Fibroblast of lung (primary cell): ENCODE results near the gene SPATA31D4. TPM values are rescaled to one million over a fixed set of nuclear protein-coding genes. Genes with fewer than 3 reads are reported as not detected.

Source experiments
- DNase-seq, 2 donors: peaks; one replicate each; pipeline versions ENCODE4 v3.0.0 to v3.0.0-alpha.2; 2010; ENCODE audit warnings: low read depth in 2 of 2
- H2AFZ ChIP-seq: 2 replicates; pipeline ENCODE4 v1.5.1; 2012; ENCODE audit warnings: low read length, control low read depth, inconsistent platforms
- H3K27ac ChIP-seq: 2 replicates; pipeline ENCODE4 v1.5.1; 2011; ENCODE audit warnings: low read length, control low read depth; ENCODE audit not compliant: insufficient read depth
- H3K27me3 ChIP-seq: 2 replicates; pipeline ENCODE4 v1.5.1; 2011; ENCODE audit warnings: mild to moderate bottlenecking, low read length; ENCODE audit not compliant: control insufficient read depth, insufficient read depth
- H3K36me3 ChIP-seq: 2 replicates; pipeline ENCODE4 v1.5.1; 2011; ENCODE audit warnings: low read length; ENCODE audit not compliant: control insufficient read depth, insufficient read depth
- H3K4me1 ChIP-seq: 2 replicates; pipeline ENCODE4 v1.5.1; 2011; ENCODE audit warnings: low read length; ENCODE audit not compliant: control insufficient read depth, insufficient read depth; ENCODE audit errors: extremely low read depth
- H3K4me2 ChIP-seq: 2 replicates; pipeline ENCODE4 v1.5.1; 2011; ENCODE audit warnings: low read length, control low read depth; ENCODE audit not compliant: insufficient read depth; ENCODE audit errors: extremely low read depth
- H3K4me3 ChIP-seq, 4 experiments: fragments of 200-600 bp in 1 of 4; sonication (generic) in 1 of 4; replicated peaks in 1 of 4; 2 replicates each; pipeline ENCODE4 v1.5.1; 2011 to 2016; ENCODE audit warnings: low read length in 4 of 4, low read depth in 3 of 4, mild to moderate bottlenecking in 3 of 4, control low read depth in 2 of 4, inconsistent platforms in 1 of 4, mixed read lengths in 1 of 4; ENCODE audit not compliant: insufficient read depth in 1 of 4; ENCODE audit errors: control extremely low read depth in 1 of 4
- H3K79me2 ChIP-seq: 2 replicates; pipeline ENCODE4 v1.5.1; 2012; ENCODE audit warnings: mild to moderate bottlenecking, low read length, inconsistent platforms; ENCODE audit not compliant: control insufficient read depth, insufficient read depth
- H3K9ac ChIP-seq: 2 replicates; pipeline ENCODE4 v1.5.1; 2011; ENCODE audit warnings: mild to moderate bottlenecking, low read length, control low read depth; ENCODE audit not compliant: insufficient read depth
- H3K9me3 ChIP-seq: 2 replicates; pipeline ENCODE4 v1.5.1; 2012; ENCODE audit warnings: low read depth, low read length; ENCODE audit not compliant: control insufficient read depth, insufficient read depth
- H4K20me1 ChIP-seq: 2 replicates; pipeline ENCODE4 v1.5.1; 2011; ENCODE audit warnings: low read length; ENCODE audit not compliant: control insufficient read depth, insufficient read depth; ENCODE audit errors: extremely low read depth
- EZH2 ChIP-seq: IDR thresholded peaks from 2 replicates; pipeline ENCODE4 v1.5.1; 2012; ENCODE audit warnings: low read length, control low read depth, mild to moderate bottlenecking; ENCODE audit errors: missing control alignments
- polyA plus RNA-seq, 2 donors: library from polyadenylated mRNA; depleted of rRNA in 1 of 2; stranded (reverse) in 1 of 2; unstranded in 1 of 2; fragments of >200 nt; gene quantifications; 2 replicates each; pipeline ENCODE4 v1.2.1, GENCODE V29; 2011 to 2012; ENCODE audit warnings: missing spikeins in 1 of 2
- total RNA-seq: library from RNA; depleted of rRNA; stranded (reverse); fragments of >200 nt; gene quantifications from 2 replicates; pipeline ENCODE4 v1.2.1, GENCODE V29; 2014
- TF ChIP-seq, protein P1 (sequence below), 2 donors: IDR thresholded peaks in 1 of 2; conservative IDR thresholded peaks in 1 of 2; 1 replicate in 1 of 2; 2 replicates in 1 of 2; pipeline ENCODE4 v1.5.1; 2011 to 2012; ENCODE audit warnings: low read length in 2 of 2, control low read depth in 1 of 2, inconsistent platforms in 1 of 2, low read depth in 1 of 2, mild to moderate bottlenecking in 1 of 2

The SPATA31D4 gene
- total and polyA plus RNA-seq, 2 donors (not counting 1 experiment from before 2014, with no cell fraction given): not detected

DNA sequence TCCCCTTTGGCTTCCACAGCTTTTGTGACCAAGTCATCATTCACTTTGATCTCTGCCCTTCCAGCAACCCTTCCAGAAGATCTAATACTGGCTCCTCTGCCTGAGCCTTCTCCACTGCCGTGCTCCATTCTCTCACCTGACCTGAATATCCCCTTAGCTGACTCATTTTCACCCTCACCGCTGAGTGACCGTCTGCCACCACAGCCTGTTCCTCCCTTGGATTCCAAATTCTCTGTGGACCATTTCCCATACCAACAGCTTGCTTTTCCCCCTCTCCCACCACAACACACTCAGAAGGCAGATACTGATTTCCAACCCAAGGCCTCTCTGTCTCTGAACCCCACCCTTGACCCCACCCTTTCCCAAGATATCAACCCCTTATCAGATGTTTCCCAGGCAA lies 39.8 kb downstream of the SPATA31D4 start:
- DNase-seq: no peak
- H3K4me2 ChIP-seq: no peak overlapping the region
- no peak for TF ChIP-seq EZH2
- TF ChIP-seq, protein P1, sequence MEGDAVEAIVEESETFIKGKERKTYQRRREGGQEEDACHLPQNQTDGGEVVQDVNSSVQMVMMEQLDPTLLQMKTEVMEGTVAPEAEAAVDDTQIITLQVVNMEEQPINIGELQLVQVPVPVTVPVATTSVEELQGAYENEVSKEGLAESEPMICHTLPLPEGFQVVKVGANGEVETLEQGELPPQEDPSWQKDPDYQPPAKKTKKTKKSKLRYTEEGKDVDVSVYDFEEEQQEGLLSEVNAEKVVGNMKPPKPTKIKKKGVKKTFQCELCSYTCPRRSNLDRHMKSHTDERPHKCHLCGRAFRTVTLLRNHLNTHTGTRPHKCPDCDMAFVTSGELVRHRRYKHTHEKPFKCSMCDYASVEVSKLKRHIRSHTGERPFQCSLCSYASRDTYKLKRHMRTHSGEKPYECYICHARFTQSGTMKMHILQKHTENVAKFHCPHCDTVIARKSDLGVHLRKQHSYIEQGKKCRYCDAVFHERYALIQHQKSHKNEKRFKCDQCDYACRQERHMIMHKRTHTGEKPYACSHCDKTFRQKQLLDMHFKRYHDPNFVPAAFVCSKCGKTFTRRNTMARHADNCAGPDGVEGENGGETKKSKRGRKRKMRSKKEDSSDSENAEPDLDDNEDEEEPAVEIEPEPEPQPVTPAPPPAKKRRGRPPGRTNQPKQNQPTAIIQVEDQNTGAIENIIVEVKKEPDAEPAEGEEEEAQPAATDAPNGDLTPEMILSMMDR (conservative IDR thresholded peaks at IDR 0.05 in 1 of 2, IDR thresholded peaks at IDR 0.05 in 1 of 2; ENCODE audit: low read depth in 1 of 2, low read length in 2 of 2): no peak

DNA sequence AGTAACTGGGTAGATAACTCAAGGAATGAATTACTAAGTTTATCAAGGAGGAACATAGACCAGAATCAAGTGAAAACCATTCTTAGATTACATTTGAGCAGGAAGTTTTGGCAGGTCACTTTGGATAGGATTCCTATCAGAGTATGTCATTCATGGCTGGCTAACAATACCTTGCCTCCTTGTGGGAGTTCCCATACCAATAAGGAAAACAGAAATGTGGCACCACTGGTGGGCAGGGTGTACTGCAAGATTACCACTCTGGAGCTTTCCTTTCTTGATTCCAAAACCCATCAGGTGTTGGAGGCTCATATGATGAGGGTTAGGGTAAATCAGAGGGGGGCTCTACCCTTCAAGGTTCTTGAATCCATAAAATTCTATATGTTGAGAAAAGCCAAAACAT lies 41.7 kb downstream of the SPATA31D4 start:
- H3K4me2 ChIP-seq: no peak overlapping the region
- no peak overlapping the region for H3K27ac ChIP-seq
- no peaks in the 10 kb centered on the region for H3K79me2 ChIP-seq
- no peaks in the 10 kb centered on the region for H3K9me3 ChIP-seq
- no peak overlapping the region for H2AFZ ChIP-seq
- peak in 1 of 2 donors; percentile 48 for DNase-seq
- H3K27me3 ChIP-seq: no peaks in the 10 kb centered on the region
- no peaks in the 10 kb centered on the region for H3K36me3 ChIP-seq
- TF ChIP-seq, protein P1 (conservative IDR thresholded peaks at IDR 0.05 in 1 of 2, IDR thresholded peaks at IDR 0.05 in 1 of 2; ENCODE audit: low read depth in 1 of 2, low read length in 2 of 2): no peak
- TF ChIP-seq EZH2: no peak
- H3K9ac ChIP-seq: no peak overlapping the region
- H3K4me3 ChIP-seq: no peak overlapping the region
- no peaks in the 10 kb centered on the region for H3K4me1 ChIP-seq
- no peaks in the 10 kb centered on the region for H4K20me1 ChIP-seq

More for the DNA sequence above, 39.8 kb downstream of the SPATA31D4 start:
- Histone ChIP-seq H3K4me1 (no peaks in the 10 kb centered on the region), H2AFZ (no peak overlapping the region), H3K9ac (no peak overlapping the region), H3K4me3 (no peak overlapping the region), H3K36me3 (no peaks in the 10 kb centered on the region), H3K79me2 (no peaks in the 10 kb centered on the region), H3K27me3 (no peaks in the 10 kb centered on the region), H3K9me3 (no peaks in the 10 kb centered on the region), H3K27ac (no peak overlapping the region), H4K20me1 (no peaks in the 10 kb centered on the region)

DNA sequence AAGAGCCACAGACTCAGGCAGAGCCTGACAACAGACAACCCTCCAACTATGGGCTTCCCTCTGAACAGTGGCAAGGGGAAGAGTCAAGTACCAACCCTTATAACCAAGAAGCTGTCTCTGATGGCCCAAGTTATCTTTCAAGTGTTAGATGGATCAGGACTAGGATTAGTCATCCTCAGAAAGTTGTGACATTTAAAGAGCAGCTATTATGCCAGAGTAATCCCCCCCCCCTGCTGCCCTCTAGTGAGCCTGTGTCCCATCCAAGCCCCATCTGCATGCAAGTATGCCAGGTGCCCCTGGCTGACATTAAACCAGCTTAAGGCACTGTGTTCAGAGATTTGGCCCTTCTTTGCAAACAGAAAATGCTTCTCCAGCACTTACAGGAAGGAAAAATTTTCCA lies 43.5 kb downstream of the SPATA31D4 start:
- Histone ChIP-seq H3K9ac (no peak overlapping the region), H3K4me1 (no peaks in the 10 kb centered on the region), H3K27me3 (no peaks in the 10 kb centered on the region), H2AFZ (no peak overlapping the region), H3K4me3 (no peak overlapping the region), H3K27ac (no peak overlapping the region), H4K20me1 (no peaks in the 10 kb centered on the region), H3K9me3 (no peaks in the 10 kb centered on the region), H3K79me2 (no peaks in the 10 kb centered on the region), H3K4me2 (no peak overlapping the region), H3K36me3 (no peaks in the 10 kb centered on the region)
- TF ChIP-seq, protein P1 (conservative IDR thresholded peaks at IDR 0.05 in 1 of 2, IDR thresholded peaks at IDR 0.05 in 1 of 2; ENCODE audit: low read depth in 1 of 2, low read length in 2 of 2): no peak
- TF ChIP-seq EZH2: no peak
- DNase-seq: no peak
